MCF 10A (cell line): Measurements from ENCODE around the gene EFCAB14. TPM values are rescaled to one million over a fixed set of nuclear protein-coding genes. Genes with fewer than 3 reads are reported as not detected.

Experiments
- BruUV-seq: library from RNA; stranded (reverse); fragments of 400-500 nt; replicated peaks from 2 replicates; lab custom pipeline; 2021; lab: Mats Ljungman, UMichigan
- CTCF ChIA-PET: fragments of 300-600 bp; sonication (Branson Sonifier 250); formaldehyde crosslinking; extraction: SDS; loops from one replicate; lab custom pipeline; 2021; ENCODE audit warnings: antibody characterized with exemption, inconsistent platforms; lab: Yijun Ruan, JAX
- POLR2A ChIA-PET: fragments of 300-600, 350-650 bp; sonication (Branson Sonifier 250); formaldehyde crosslinking; extraction: SDS; loops from one replicate; lab custom pipeline; 2020; ENCODE audit warnings: antibody characterized with exemption, inconsistent platforms; lab: Yijun Ruan, JAX
- DNase-seq: peaks from one replicate; pipeline ENCODE4 v3.0.0-alpha.2; 2018; ENCODE audit not compliant: unreplicated experiment
- H3K27ac Mint-ChIP-seq: one replicate; pipeline ENCODE4 v1.8.0; 2022; ENCODE audit warnings: mild to moderate bottlenecking, low read depth, mixed read lengths; ENCODE audit not compliant: unreplicated experiment
- H3K27me3 Mint-ChIP-seq: one replicate; pipeline ENCODE4 v1.8.0; 2022; ENCODE audit warnings: mixed read lengths; ENCODE audit not compliant: insufficient read depth, unreplicated experiment
- H3K36me3 Mint-ChIP-seq: one replicate; pipeline ENCODE4 v1.8.0; 2022; ENCODE audit warnings: mild to moderate bottlenecking, moderate library complexity, mixed read lengths; ENCODE audit not compliant: insufficient read depth, unreplicated experiment
- H3K4me1 Mint-ChIP-seq: one replicate; pipeline ENCODE4 v1.8.0; 2022; ENCODE audit warnings: mixed read lengths; ENCODE audit not compliant: insufficient read depth, unreplicated experiment
- H3K4me3 Mint-ChIP-seq: one replicate; pipeline ENCODE4 v1.8.0; 2022; ENCODE audit warnings: mild to moderate bottlenecking, moderate library complexity, mixed read lengths; ENCODE audit not compliant: unreplicated experiment
- H3K9me3 Mint-ChIP-seq: one replicate; pipeline ENCODE4 v1.8.0; 2022; ENCODE audit warnings: mixed read lengths; ENCODE audit not compliant: unreplicated experiment
- intact Hi-C: fragments of 100-400 bp; cut with micrococcal nuclease; formaldehyde crosslinking; loops from 2 replicates; pipeline ENCODE4 v1.14.1; 2022
- total RNA-seq: library from RNA; stranded (reverse); gene quantifications from 2 replicates; pipeline ENCODE4 v1.2.3, GENCODE V29; 2022
- TF ChIP-seq, protein P1 (sequence below): fragments of 200-600 bp; IDR thresholded peaks from one replicate; pipeline ENCODE4 v1.8.0; 2022; ENCODE audit warnings: antibody characterized with exemption, mild to moderate bottlenecking; ENCODE audit not compliant: unreplicated experiment

EFCAB14 gene
- total RNA-seq, 1 experiment from 2014 or later, result 33.9 TPM

GRCh38 chr1:46749921-46750404, 31.0 kb upstream of the EFCAB14 start:
- CTCF ChIA-PET, result interaction anchor here (0.6 to 6.1 kb wide), 9 partner anchors 8 to 582 kb away, joined by 3 to 60 read pairs (median 7); no protein-coding TSS in a partner anchor
- intact Hi-C loops, result loop anchor here (5.0 kb wide), 2 partner anchors 122 to 337 kb away; no protein-coding TSS in a partner anchor
- H3K4me1 Mint-ChIP-seq, result peaks cover 66% of the 10 kb centered on the region
- no TSS peak for BruUV-seq
- peak overlapping the region; percentile 85 for H3K27ac Mint-ChIP-seq
- TF ChIP-seq, protein P1, sequence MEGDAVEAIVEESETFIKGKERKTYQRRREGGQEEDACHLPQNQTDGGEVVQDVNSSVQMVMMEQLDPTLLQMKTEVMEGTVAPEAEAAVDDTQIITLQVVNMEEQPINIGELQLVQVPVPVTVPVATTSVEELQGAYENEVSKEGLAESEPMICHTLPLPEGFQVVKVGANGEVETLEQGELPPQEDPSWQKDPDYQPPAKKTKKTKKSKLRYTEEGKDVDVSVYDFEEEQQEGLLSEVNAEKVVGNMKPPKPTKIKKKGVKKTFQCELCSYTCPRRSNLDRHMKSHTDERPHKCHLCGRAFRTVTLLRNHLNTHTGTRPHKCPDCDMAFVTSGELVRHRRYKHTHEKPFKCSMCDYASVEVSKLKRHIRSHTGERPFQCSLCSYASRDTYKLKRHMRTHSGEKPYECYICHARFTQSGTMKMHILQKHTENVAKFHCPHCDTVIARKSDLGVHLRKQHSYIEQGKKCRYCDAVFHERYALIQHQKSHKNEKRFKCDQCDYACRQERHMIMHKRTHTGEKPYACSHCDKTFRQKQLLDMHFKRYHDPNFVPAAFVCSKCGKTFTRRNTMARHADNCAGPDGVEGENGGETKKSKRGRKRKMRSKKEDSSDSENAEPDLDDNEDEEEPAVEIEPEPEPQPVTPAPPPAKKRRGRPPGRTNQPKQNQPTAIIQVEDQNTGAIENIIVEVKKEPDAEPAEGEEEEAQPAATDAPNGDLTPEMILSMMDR, result no peak
- peak overlapping the region; percentile 51 for H3K4me3 Mint-ChIP-seq
- no peaks in the 10 kb centered on the region for H3K36me3 Mint-ChIP-seq
- no peaks in the 10 kb centered on the region for H3K9me3 Mint-ChIP-seq
- H3K27me3 Mint-ChIP-seq, result no peaks in the 10 kb centered on the region
- POLR2A ChIA-PET, result interaction anchor here (0.9 to 1.9 kb wide), 12 partner anchors 8 to 427 kb away, joined by 3 to 13 read pairs (median 5); partner anchors contain the start of genes CYP4B1 and EFCAB14
- peak; percentile 81 for DNase-seq

- CTCF ChIA-PET, result interaction anchor here (0.5 to 6.1 kb wide), 18 partner anchors 8 to 582 kb away, joined by 3 to 60 read pairs (median 3); no protein-coding TSS in a partner anchor
- peak; percentile 71 for DNase-seq
- no peaks in the 10 kb centered on the region for H3K36me3 Mint-ChIP-seq
- intact Hi-C loops, result loop anchor here (5.0 kb wide), 2 partner anchors 123 to 338 kb away; no protein-coding TSS in a partner anchor
- peak overlapping the region; percentile 51 for H3K4me3 Mint-ChIP-seq
- peaks cover 60% of the 10 kb centered on the region for H3K4me1 Mint-ChIP-seq
- TF ChIP-seq, protein P1, result no peak
- POLR2A ChIA-PET, result interaction anchor here (0.9 to 1.9 kb wide), 12 partner anchors 9 to 427 kb away, joined by 3 to 13 read pairs (median 5); partner anchors contain the start of genes CYP4B1 and EFCAB14
- H3K27ac Mint-ChIP-seq, result peak overlapping the region; percentile 85
- no peaks in the 10 kb centered on the region for H3K9me3 Mint-ChIP-seq
- BruUV-seq, result TSS peak; percentile 62
- H3K27me3 Mint-ChIP-seq, result no peaks in the 10 kb centered on the region
Observed at GRCh38 chr1:46749404-46749803, 30.5 kb upstream of the EFCAB14 start.

DNA sequence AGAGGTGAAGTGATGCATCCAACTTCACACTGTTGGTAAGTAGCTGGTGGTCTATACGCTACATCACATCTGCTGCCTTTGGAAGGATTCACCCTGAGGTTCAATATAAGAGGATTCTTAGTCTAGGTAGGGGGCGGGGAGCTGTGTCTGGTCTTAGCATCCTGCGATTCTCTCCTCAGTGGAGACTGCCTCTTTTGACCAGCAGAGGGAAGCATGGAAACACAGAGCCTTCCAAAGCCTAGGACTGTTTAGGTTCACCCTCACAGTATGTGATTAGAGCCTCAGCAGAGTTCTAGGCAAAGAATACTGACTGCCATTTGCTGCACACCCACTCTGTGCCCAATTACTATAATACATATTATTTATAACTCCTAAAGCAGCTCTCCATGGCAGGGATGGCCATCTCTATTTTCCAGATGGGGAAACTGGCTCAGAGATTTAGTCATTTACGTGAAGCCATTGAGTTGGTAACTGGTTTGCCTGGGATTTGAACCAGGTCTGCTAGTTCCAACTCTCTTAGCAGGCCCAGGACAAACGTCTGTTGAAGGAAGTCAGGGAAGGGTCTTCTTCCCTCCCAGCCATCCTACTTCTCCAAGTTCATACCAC, 28.9 kb upstream of the EFCAB14 start:
- Mint-ChIP-seq H3K27ac (no peak overlapping the region), H3K36me3 (no peaks in the 10 kb centered on the region), H3K9me3 (no peaks in the 10 kb centered on the region), H3K4me1 (peaks cover 48% of the 10 kb centered on the region), H3K4me3 (no peak overlapping the region), H3K27me3 (peaks cover 11% of the 10 kb centered on the region)
- TF ChIP-seq, protein P1, result peak; percentile 57
- DNase-seq, result peak; percentile 86
- ChIA-PET POLR2A (interaction anchor here (1.1 to 1.2 kb wide), 2 partner anchors 10 to 17 kb away, joined by 4 to 5 read pairs; no protein-coding TSS in a partner anchor), CTCF (interaction anchor here (0.6 to 6.1 kb wide), 53 partner anchors 10 to 429 kb away, joined by 3 to 60 read pairs (median 5); partner anchors contain the start of genes CYP4B1 and CYP4Z1)
- BruUV-seq, result no TSS peak
- intact Hi-C loops, result loop anchor here (1.0 to 5.0 kb wide), 4 partner anchors 125 to 428 kb away; no protein-coding TSS in a partner anchor

- intact Hi-C loops, result no loop called here
- Mint-ChIP-seq H3K27ac (no peak overlapping the region), H3K36me3 (no peaks in the 10 kb centered on the region), H3K27me3 (peaks cover 29% of the 10 kb centered on the region), H3K4me1 (no peaks in the 10 kb centered on the region), H3K4me3 (no peak overlapping the region), H3K9me3 (no peaks in the 10 kb centered on the region)
- no TSS peak for BruUV-seq
- ChIA-PET CTCF (no interaction called here), POLR2A (no interaction called here)
- TF ChIP-seq, protein P1, result no peak
- no peak for DNase-seq
Observed at GRCh38 chr1:46742069-46742468, 23.2 kb upstream of the EFCAB14 start.
